Osteoblast (primary cell): ENCODE results near the gene EDN2. TPM values are rescaled to one million over a fixed set of nuclear protein-coding genes. Genes with fewer than 3 reads are reported as not detected.

Source experiments
- DNase-seq: peaks from one replicate; pipeline ENCODE4 v3.0.0; 2011; ENCODE audit warnings: low spot score, mixed read lengths; ENCODE audit not compliant: insufficient read length; ENCODE audit errors: missing footprints
- H2AFZ ChIP-seq: 2 replicates; pipeline ENCODE4 v1.6.0; 2011; ENCODE audit warnings: mild to moderate bottlenecking, low read length
- H3K27ac ChIP-seq: 2 replicates; pipeline ENCODE4 v1.5.1; 2011; ENCODE audit warnings: mild to moderate bottlenecking, low read depth, low read length, moderate library complexity
- H3K27me3 ChIP-seq: 2 replicates; pipeline ENCODE4 v1.6.0; 2012; ENCODE audit warnings: mild to moderate bottlenecking, control low read depth, inconsistent platforms, low read length, moderate library complexity; ENCODE audit not compliant: insufficient read depth
- H3K36me3 ChIP-seq: 2 replicates; pipeline ENCODE4 v1.5.1; 2011; ENCODE audit warnings: mild to moderate bottlenecking, low read length, control low read depth, moderate library complexity; ENCODE audit not compliant: insufficient read depth
- H3K4me1 ChIP-seq: 2 replicates; pipeline ENCODE4 v1.5.1; 2011; ENCODE audit warnings: mild to moderate bottlenecking, low read length, control low read depth, moderate library complexity; ENCODE audit not compliant: insufficient read depth
- H3K4me2 ChIP-seq: 2 replicates; pipeline ENCODE4 v1.6.0; 2011; ENCODE audit warnings: mild to moderate bottlenecking, low read length; ENCODE audit not compliant: insufficient read depth
- H3K4me3 ChIP-seq: fragments of 200-600 bp; sonication (generic); 3 replicates; pipeline ENCODE4 v1.5.1; 2012; ENCODE audit warnings: mild to moderate bottlenecking, low read length, inconsistent platforms; ENCODE audit not compliant: insufficient read depth
- H3K79me2 ChIP-seq: 2 replicates; pipeline ENCODE4 v1.6.0; 2012; ENCODE audit warnings: mild to moderate bottlenecking, low read length, control low read depth, inconsistent platforms; ENCODE audit not compliant: insufficient read depth
- H3K9me3 ChIP-seq: 2 replicates; pipeline ENCODE4 v1.5.1; 2011; ENCODE audit warnings: low read depth, low read length, control low read depth
- H4K20me1 ChIP-seq: 2 replicates; pipeline ENCODE4 v1.6.0; 2012; ENCODE audit warnings: mild to moderate bottlenecking, low read length, control low read depth; ENCODE audit not compliant: insufficient read depth
- total RNA-seq: library from RNA; depleted of rRNA; stranded (reverse); fragments of >200 nt; gene quantifications from 2 replicates; pipeline ENCODE4 v1.2.3, GENCODE V29; 2012
- TF ChIP-seq, protein P1 (sequence below): IDR thresholded peaks from 2 replicates; pipeline ENCODE4 v1.5.1; 2011; ENCODE audit warnings: mild to moderate bottlenecking, low read depth, low read length, moderate library complexity; ENCODE audit errors: extremely low read depth

EDN2 gene
- total RNA-seq, 1 donor, result not detected

DNA sequence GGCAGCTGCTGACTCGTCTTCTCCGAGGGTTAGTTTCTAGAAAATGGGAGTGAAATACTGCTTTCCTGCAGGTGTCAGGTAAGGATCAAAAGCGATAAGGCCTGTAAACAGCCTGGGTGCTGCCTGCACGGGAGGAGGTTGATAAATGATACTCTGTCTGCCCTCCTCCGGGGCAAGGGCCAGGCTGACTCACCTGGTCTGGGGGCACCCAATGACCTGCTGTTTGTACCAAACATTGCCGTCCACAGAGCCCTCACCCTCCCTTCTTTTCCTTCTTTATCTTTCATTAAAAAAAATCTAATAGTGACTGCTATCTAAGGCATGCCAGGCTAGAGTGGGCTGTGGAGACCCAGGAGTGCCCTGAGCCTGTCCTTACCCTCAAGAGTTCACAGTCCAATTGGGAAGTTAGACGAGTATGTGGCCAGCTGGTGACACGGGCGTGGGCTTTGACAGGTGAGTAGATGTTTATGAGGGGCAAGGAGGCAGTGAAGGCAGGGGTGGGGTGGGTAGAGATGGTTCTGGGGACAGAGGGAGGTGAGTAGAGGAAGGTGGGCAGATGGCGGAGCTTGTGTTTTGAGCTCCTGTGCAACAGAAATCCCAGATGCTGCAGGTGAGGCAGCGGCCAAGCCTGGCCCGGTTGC, 16.2 kb downstream of the EDN2 start:
- TF ChIP-seq, protein P1, sequence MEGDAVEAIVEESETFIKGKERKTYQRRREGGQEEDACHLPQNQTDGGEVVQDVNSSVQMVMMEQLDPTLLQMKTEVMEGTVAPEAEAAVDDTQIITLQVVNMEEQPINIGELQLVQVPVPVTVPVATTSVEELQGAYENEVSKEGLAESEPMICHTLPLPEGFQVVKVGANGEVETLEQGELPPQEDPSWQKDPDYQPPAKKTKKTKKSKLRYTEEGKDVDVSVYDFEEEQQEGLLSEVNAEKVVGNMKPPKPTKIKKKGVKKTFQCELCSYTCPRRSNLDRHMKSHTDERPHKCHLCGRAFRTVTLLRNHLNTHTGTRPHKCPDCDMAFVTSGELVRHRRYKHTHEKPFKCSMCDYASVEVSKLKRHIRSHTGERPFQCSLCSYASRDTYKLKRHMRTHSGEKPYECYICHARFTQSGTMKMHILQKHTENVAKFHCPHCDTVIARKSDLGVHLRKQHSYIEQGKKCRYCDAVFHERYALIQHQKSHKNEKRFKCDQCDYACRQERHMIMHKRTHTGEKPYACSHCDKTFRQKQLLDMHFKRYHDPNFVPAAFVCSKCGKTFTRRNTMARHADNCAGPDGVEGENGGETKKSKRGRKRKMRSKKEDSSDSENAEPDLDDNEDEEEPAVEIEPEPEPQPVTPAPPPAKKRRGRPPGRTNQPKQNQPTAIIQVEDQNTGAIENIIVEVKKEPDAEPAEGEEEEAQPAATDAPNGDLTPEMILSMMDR, result no peak
- H3K79me2 ChIP-seq, result no peaks in the 10 kb centered on the region
- no peak overlapping the region for H2AFZ ChIP-seq
- no peaks in the 10 kb centered on the region for H3K4me1 ChIP-seq
- no peak overlapping the region for H3K4me3 ChIP-seq
- no peak overlapping the region for H3K27ac ChIP-seq
- H4K20me1 ChIP-seq, result no peaks in the 10 kb centered on the region
- DNase-seq, result peak; percentile 42
- no peak overlapping the region for H3K4me2 ChIP-seq
- no peaks in the 10 kb centered on the region for H3K36me3 ChIP-seq
- H3K27me3 ChIP-seq, result peaks cover 23% of the 10 kb centered on the region
- H3K9me3 ChIP-seq, result no peaks in the 10 kb centered on the region

DNA sequence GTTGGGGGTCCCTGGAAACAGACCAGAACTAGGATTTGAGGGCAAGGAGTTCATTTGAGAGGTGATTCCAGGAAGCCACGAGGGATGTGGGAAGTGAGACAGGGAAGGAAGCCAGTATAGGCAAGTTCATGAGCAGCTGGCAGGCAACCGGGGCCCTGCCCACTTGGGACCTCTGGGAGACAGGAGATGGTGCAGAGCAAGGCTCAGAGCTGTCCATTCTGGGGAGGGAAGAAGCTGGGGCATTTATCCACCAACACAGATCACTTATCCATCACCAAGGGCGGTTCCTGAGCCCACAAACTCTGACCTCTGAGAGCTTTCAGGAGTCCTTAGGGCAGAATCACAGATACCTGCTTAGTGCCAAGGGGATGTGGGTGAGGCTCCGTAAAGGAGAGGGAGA, 16.8 kb downstream of the EDN2 start:
- Histone ChIP-seq H3K36me3 (no peaks in the 10 kb centered on the region), H3K27me3 (peaks cover 23% of the 10 kb centered on the region)
- DNase-seq, result peak; percentile 85

DNA sequence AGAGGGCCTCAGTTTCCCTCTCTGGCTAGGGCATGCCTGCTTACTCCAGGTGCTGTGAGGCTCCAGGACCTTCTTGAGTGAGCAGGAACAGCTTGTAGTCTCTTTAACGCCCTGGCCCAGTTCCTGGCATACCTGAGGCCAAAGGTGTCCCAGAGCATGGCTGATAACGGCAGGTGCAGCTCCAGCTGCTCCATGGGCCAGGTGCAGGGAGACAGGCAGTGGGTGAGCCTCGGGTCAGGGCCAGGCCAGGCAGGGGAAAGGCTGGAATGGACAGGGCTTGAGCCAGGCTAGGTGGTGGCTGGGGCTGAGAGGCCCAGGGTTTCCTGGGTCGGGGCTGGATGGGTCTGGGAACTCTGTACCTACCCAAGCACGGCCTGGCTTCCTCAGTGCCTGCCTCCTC, 18.3 kb downstream of the EDN2 start:
- peaks cover 23% of the 10 kb centered on the region for H3K27me3 ChIP-seq
- H3K4me2 ChIP-seq, result no peak overlapping the region
- no peaks in the 10 kb centered on the region for H3K36me3 ChIP-seq
- no peak overlapping the region for H3K27ac ChIP-seq
- H3K4me1 ChIP-seq, result no peaks in the 10 kb centered on the region
- H2AFZ ChIP-seq, result no peak overlapping the region
- H4K20me1 ChIP-seq, result no peaks in the 10 kb centered on the region
- TF ChIP-seq, protein P1, result no peak
- no peaks in the 10 kb centered on the region for H3K9me3 ChIP-seq
- H3K79me2 ChIP-seq, result no peaks in the 10 kb centered on the region
- no peak overlapping the region for H3K4me3 ChIP-seq
- no peak for DNase-seq

More for the DNA sequence above, 16.8 kb downstream of the EDN2 start:
- Histone ChIP-seq H3K27ac (no peak overlapping the region), H4K20me1 (no peaks in the 10 kb centered on the region), H3K9me3 (no peaks in the 10 kb centered on the region), H3K4me1 (no peaks in the 10 kb centered on the region), H3K4me3 (no peak overlapping the region), H3K4me2 (no peak overlapping the region), H2AFZ (no peak overlapping the region), H3K79me2 (no peaks in the 10 kb centered on the region)
- TF ChIP-seq, protein P1, result no peak

DNA sequence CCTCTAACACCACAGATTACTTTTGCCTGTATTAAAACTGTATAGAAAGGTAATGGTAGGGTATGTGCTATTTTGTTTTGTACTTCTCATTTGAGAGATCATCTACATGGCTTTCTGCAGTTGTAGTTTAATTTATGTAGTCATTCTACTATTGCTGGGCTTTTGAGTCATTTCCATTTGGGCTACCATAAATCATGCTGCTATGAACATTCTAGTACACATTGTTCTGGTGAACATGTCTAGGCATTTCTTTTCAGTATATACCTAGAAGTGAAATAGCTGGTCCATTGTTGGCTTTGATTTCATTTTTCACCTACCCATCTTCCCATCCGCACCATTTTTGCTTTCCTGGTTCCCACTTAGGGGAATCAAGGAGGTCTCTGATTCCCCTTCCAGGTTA, 18.7 kb downstream of the EDN2 start:
- Histone ChIP-seq H3K79me2 (no peaks in the 10 kb centered on the region), H3K27me3 (peaks cover 23% of the 10 kb centered on the region), H2AFZ (no peak overlapping the region), H3K4me1 (no peaks in the 10 kb centered on the region), H3K36me3 (no peaks in the 10 kb centered on the region), H3K9me3 (no peaks in the 10 kb centered on the region), H4K20me1 (no peaks in the 10 kb centered on the region), H3K4me3 (no peak overlapping the region), H3K4me2 (no peak overlapping the region), H3K27ac (no peak overlapping the region)
- no peak for DNase-seq
- TF ChIP-seq, protein P1, result no peak
